GOT3 (cell line): ENCODE results near the gene VPS51.

Experiments used
- DNase-seq: peaks from one replicate; lab custom pipeline; 2025; ENCODE audit warnings: mixed read lengths; lab: John Stamatoyannopoulos, UW

The VPS51 gene

GRCh38 chr11:65120831-65121230 is 24.8 kb downstream of the VPS51 start:
- no peak for DNase-seq

GRCh38 chr11:65121447-65121864 is 25.4 kb downstream of the VPS51 start:
- no peak for DNase-seq

GRCh38 chr11:65121865-65122696 is 26.1 kb downstream of the VPS51 start, which contains the start of the genes FAU and MRPL49:
Gene FAU (minus strand): TSS chr11:65122134. CDS start chr11:65121813, 321 bp downstream.
Gene MRPL49 (plus strand): TSS chr11:65122321. CDS start chr11:65122347, 26 bp downstream.
- DNase-seq, result peak; percentile 67

GRCh38 chr11:65124480-65125196 is 28.6 kb downstream of the VPS51 start:
- no peak for DNase-seq

- no peak for DNase-seq
Measured at GRCh38 chr11:65125197-65126056, 29.4 kb downstream of the VPS51 start.

- no peak for DNase-seq
Measured at GRCh38 chr11:65126624-65127274, 30.7 kb downstream of the VPS51 start.

- DNase-seq, result no peak
Measured at GRCh38 chr11:65127473-65128181, 31.6 kb downstream of the VPS51 start.

GRCh38 chr11:65128182-65129145 is 32.5 kb downstream of the VPS51 start:
- no peak for DNase-seq

- no peak for DNase-seq
Measured at GRCh38 chr11:65129649-65130441, 33.8 kb downstream of the VPS51 start.

- DNase-seq, result no peak
Measured at GRCh38 chr11:65130631-65131416, 34.8 kb downstream of the VPS51 start.

GRCh38 chr11:65131417-65131776 is 35.4 kb downstream of the VPS51 start:
- no peak for DNase-seq

GRCh38 chr11:65131895-65132237 is 35.9 kb downstream of the VPS51 start:
- DNase-seq, result no peak

- no peak for DNase-seq
Measured at GRCh38 chr11:65132238-65132987, 36.4 kb downstream of the VPS51 start.

- no peak for DNase-seq
Measured at GRCh38 chr11:65132988-65133700, 37.1 kb downstream of the VPS51 start.

- DNase-seq, result no peak
Measured at GRCh38 chr11:65133724-65134123, 37.7 kb downstream of the VPS51 start.

GRCh38 chr11:65134240-65134951 is 38.4 kb downstream of the VPS51 start, which contains the start of gene SYVN1:
Gene SYVN1 (minus strand): TSS chr11:65134519. CDS start chr11:65133601, 918 bp downstream.
- peak; percentile 47 for DNase-seq
